ENCODE data around the gene MED13L.

The MED13L gene

DNA sequence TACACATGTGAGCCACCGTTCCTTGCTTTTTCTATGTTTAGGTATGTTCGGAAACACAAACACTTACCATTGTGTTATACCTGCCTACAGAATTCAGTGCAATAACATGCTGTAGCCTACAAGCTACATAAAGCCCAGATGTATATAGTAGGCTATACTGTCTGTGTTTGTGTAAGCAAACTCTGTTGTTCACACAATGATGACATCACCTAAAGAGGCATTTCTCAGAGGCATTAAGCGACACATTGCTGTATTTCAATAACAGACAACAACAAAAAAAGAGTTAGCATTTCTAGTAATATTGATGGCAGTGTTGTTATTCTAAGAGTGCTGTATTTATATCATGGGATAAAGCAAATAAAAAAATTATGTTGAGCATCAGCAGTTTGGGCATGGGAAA, 70.2 kb downstream of the MED13L start:
- no peak for DNase-seq

DNA sequence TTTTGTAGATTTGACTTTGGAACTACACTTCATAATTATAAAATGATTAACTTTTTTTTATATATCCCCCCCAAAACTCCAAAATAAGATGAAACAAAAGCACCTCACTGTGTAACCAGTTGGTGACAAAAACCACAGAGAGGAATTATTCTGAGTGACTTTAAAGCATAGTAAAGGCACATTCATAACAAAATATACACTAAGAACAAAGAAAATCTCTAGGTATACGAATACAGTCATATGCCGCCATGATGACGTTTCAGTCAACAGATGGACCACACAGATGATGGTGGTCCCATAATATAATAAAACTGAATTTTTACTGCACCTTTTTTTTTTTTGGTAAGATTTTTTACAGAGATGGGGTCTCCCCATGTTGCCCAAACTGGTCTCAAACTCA, 70.7 kb downstream of the MED13L start:
- DNase-seq = no peak

DNA sequence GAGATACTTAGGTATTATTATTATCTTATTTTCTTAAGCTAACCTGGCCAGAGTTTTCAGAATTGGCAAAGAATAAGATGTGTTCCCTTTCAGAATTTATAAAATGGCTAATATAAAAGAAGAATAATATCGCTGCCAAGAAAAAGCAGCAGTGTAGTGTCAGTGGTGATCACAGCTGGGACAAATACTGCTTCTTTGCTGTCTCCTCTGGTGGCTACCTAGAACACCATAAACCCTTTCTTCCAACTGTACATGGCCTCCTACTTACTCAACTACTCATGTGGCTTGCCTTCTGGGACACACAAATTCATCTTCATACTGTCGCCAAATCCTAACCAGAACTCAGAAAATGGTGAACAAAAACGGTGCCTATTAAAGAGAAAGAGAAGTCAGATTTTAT, 72.7 kb downstream of the MED13L start:
- no peak for DNase-seq

DNA sequence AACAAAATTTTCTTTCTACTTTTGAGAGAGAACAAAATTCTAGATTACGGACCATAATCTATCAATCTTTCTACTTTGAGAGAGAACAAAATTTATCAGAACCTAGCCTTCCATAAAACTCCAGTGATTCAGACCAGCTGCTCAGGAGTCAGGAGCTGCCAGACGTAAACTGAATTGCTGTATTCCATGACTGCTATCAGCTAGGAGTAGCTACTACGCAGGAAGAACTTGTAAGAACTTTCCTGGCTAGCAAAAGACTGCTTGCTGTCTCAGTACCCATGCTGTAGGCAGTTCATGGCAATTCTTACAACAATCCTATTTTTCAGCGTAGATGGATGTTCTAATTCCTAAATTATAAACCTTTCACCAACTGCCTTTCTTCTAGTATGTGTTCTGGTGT, 73.3 kb downstream of the MED13L start:
- DNase-seq = no peak

DNA sequence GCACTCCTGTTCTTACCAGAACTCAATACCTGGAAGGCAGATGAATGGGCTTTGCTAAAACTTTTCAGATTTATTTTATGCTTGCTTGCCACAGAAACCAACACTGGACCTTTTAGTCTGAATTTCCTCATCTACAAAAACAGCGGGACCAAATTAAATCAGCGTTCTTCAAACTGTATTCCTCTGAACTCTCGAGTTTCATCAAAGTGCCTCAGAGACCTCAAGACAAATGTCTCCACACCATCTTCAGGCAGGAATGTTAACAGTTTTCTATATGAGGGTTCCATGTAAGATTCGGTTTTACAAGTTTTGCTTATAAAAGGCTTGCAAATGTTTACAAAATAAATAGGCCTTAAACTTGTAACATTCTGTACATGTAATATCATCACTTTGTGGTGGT, 74.6 kb downstream of the MED13L start:
- DNase-seq = no peak

DNA sequence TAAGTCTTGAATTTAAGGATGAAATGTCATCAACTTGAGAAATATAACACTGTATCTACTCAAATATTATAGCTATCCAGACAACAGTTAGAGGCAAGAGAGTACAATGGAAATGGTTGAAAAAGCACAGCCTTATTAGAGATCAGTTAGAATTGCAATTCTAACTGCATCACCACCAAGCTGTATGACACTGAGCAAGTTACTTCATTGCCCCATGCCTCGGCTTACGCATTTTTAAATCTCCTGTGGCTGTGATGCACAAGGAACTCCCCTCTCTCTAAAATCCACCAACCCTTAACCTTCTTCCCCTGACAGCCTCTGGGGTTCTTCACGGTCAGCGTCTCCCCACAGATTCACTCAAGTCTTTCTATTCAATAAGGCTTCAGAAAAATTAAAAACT, 75.1 kb downstream of the MED13L start:
- DNase-seq = no peak

DNA sequence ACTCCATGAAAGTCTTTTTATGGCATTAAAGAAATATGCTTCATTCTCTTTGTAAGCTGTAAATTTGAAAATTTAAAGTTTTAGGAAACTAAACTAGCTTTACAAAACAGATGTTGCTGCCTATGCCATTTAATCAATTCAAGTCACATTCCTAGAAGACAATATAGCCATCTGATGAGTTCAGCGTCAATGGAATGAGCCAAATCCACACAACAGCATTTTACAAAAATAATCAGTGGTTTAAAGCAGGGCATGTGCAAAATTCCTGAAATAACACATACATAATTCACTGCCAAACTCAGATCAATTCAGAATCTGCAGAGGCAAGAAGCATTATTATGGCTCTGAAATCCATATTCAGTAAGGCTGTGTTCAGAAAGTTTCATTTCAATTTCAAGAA, 75.6 kb downstream of the MED13L start:
- DNase-seq = no peak

DNA sequence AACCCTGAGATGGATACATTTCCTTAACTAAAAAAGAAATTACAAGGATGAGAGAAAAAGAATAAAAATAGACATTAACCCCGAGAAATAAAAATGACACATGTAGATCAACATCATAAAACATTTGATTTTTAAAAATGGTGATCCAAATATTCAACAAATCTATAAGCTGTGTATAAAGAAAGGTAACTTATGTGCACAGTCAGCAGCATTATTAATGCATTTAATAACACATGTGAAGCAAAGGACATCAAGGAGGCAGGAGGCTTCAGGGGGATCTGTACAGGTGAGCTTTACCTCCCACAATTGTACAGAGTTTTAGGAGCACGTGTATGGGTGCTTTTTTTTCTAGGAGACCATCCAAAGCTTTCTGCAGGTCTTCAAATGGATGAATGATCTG, 76.1 kb downstream of the MED13L start:
- DNase-seq = no peak

DNA sequence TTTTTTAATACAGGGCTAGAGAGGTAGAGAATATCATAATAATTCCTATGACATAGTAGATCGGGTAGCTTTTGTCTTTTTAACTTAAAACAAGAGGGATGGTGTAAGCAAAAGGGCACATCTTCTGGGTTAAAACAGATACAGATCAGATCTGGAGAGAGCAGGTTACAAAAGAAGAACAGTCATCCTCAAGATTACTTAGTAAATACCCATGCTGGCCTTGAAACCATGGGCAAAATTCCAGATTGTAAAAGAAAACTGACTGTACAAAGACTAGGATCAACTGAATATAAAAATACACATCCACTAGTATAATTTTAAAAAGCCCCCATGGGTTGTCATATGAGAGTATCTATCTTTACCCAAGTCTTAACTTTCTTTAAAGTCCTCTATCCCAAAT, 76.7 kb downstream of the MED13L start:
- no peak for DNase-seq

DNA sequence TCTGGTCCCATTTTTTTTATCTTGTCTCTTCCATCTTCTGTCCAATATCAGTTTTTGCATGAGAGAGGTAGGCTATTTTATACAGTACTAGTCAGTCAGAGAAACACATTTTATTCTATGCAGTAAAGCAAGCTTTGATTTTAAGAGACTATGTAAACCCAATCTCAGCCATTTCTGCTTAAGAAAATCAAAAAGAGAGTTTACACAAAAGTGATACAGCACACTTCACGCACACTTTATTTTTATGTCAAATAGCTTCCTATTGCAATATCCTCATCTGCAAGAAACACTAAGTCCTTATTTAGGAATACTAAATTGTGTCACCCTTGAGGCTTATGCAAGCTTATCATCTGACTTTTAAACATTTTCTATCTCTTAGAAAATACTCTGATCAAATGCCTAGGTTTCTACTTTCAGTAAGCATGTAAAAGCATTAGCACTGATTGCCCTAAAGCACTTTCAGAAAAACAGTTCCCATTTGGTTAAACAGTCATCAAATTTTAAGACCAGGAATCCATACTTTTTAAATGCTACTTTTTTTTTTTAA, 78.3 kb downstream of the MED13L start:
- no peak for DNase-seq

DNA sequence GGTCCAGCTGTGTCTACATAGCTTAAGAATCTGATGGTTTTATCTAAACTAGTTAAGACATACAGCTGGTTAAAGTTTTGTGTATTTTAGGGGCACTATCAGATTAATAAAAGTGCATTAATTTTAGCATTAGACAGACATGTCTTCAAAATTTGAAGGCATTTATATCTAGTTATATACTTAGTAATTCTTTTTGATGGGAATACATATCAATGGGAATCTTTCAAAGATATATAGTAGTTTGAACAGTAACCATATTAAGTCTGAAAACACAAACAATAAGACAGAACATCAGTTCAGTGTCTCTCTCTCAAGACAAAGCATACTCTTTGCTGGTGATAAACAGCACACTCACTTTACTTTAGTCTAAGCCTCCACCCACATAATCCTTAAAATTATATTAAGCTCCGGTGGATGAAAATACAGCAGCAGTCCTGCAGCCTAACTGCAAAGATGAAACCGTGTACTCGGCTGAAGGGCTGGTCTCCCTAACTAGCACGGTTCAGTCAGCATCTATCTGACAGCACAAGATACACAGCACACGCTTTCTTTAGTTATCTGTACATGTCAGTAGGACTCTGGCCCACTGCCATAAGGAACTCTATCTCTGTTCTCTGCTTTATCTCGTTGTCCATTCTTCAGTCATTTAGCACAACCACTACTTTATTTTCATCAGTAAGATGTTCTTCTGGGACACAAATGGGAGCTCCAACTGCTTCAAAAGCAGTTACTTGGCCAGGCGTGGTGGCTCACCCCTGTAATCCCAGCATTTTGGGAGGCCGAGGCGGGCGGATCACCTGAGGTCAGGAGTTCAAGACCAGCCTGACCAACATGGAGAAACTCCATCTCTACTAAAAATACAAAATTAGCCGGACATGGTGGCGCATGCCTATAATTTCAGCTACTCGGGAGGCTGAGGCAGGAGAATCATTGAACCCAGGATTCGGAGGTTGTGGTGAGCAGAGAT, 80.5 kb downstream of the MED13L start:
- DNase-seq = no peak

DNA sequence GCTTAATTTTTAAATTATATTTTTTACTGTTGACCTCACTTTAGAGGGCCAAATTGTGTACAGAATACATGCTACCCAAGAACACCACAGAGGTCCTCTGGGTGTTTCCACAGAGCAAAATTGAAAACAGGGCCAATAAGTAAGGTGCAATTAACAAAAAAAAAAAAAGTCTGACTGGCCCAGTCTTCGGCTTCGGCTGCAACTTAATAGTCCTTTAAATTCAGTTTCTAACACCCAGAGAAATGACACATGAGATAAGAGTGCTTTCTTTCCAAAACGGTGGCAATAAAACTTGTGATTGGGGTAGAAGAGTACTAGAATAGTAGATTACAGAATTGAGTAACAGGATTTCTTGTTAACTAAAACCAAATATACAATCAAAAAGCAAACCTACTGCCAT, 81.3 kb downstream of the MED13L start:
- DNase-seq = no peak

DNA sequence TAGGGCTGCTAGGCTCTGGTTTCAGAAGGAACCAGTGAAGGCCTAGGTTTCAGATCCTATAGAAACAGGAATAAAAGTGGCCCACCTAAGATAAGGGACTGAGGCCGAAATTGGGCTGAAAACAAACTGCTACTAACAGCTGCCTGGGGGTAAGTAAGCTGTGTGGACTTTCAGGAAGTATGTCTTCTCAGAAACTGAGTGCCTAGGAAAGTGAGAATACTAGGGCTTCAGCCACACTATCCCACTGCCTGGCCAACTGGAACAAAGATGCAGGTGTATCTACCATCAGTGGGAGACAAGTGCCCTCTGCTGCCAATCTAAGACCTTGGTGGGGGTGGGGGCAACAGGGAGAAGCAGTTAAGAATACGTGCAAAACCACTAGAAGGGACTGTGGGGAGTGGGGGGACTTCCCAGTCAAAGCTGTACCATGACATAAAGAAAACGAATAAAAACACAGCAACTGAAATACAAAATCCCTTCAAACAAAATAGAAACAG, 82.5 kb downstream of the MED13L start:
- peak; percentile 71 for DNase-seq

DNA sequence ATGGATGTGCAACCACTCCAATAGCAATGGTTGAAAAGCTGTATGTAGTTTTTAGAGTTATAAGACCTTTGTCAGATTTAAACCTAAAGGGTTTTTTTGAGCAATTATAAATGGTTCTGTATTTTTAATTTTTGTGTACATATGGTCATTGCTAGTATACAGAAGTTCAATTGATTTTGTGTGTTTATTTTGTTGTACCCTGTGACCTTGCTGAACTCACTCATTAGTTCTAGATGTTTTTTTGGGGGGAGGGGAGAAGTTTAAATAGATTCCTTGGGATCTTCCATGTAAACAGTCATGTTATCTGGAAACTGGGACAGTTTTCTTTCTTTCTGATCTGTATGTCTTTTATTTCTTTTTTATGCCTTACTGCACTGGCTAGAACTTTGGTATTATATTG, 87.8 kb downstream of the MED13L start:
- no peak for DNase-seq

DNA sequence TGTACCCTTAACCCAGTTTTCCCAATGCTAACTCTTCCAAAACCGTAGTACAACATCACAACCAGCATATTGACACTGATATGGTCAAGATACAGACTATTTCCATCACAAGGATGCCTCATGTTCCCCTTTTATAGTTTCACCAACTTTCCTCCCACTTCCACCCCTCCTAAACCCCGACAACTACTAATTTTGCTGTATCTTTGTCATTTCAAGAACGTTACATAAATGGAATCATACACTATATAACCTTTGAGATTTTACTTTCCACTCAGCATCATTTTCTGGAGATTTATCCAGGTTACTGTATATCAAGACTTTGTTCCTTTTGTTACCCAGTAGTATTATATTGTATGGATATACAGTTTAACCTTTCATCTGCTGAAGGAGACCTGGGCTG, 88.9 kb downstream of the MED13L start:
- no peak for DNase-seq

DNA sequence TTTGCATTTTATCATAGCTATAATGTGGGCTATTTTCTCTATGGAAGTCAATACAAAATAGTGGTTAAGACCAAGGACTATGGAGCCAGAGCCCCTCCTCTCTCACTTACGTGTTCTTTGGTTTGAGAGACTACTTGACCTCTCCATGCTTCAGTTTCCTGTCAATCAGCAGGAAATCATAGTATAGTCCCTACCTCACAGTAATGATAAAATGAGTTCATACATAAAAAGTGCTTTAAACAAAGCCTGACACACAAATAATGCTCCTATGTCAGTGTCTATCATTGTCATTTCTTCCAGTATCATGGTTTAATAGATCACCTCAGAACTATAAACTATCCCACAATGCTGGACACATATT, 90.4 kb downstream of the MED13L start:
- no peak for DNase-seq

DNA sequence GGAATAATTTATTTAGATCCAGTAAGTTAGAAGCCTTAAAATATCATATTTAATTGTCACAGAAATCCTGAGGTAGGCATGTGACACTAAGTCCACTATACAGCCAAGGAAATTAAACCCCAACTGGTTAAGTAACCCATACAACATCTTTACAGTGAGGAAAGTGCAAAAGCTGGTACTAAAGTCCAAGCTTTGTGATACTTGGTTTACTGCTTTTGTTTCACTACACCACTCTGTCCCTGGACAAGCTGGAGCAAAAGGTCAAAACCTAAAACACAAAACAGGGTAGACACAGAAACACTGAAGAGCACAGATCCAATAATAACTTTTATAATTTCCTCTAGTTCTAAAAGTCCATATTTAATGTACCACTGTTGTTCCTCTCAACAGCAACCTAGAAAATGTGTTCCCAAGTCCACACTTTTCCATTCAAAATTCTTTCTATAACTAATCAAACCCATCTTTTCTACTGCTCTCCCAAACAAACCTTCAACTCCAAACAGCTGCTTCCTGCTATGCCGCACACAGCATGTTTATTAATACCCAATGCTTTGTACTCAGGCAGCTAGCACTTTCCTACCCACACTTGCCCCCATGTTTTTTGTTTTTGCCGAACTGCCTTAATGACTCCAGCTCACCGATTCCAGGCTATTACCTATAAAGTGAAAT, 90.9 kb downstream of the MED13L start:
- no peak for DNase-seq

DNA sequence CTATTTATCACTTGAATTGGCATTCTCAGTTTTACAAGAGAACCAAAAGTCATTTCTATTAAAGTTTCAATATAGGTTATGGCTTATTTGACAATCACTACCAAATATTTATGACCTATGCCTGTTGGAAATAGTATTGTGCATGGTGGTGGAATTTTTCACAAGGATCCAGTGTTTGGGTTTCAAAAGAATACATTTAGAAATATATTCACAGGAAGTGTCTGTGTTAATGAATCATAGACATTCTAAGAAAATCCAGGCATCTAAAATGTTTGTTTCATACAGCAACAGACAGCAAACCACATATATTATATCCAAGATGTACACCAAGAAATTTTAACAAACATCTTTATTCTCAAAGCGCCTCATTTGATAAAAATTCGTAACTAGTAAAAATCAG, 92.7 kb downstream of the MED13L start:
- DNase-seq = no peak

DNA sequence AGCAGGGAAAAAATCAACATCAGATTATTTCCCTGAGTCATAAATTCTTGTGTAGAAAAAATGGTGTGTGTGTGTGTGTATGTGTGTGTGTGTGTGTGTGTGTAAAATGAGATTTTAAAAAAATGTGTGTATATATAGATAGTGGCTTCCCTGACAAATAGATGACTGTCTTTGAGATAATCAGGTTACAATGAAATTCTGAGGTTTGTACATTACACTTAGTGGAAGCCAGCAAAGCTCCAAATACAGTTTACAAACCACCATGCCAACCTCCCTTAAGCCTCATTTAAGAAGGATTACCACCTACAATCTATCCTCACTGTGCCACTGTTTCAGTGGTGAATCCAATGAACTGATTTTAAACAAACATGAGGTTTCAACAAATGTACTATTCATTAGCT, 93.8 kb downstream of the MED13L start:
- no peak for DNase-seq

DNA sequence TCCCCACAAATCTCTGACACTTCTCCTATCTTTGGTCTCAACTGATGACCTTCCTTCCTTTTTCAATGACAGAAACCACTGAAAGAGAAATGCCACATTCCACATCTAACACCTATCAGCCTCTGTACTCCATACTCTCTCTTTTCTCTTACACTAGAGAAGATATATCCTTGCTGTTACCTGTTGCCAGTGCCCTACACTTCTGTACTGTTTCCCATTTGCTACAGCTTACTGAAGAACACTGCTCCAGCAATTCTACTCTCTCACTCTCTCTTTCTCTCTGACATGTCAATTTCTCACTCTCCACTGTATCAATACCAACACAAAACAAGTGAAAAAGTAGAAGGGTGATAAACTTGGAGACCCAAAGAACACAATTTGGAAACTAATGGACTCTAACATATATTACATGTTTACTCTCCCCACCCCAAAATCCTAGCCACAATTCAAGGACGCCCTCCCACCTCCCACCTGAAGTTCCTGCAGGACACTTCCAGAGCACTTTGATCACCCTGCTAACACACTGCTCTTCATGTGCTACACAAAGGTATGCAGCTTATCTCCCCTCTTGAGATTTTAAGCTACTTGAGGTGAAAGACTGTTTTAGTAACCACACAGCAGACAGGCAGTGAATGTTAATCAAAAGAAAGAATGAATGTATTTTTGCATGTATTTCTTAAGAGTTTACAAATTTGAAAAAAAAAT, 95.0 kb downstream of the MED13L start:
- no peak for DNase-seq

DNA sequence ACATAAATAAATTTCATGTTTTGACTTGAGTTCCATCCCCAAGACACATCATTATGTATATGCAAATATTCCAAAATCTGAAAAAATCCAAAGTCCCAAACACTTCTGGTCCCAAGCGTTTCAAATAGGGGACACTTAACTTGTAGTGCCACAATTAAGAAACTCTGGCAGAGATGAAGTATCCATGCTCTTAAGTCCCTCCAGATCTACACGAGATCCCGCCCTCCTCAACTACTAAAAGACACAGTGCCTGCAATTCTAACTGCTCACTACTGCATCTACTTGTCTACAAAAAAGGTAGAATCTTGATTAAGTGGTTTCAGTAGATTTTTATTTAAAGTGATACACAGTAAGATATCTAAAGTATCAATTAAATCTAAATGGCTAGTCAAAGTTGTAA, 97.0 kb downstream of the MED13L start:
- no peak for DNase-seq

DNA sequence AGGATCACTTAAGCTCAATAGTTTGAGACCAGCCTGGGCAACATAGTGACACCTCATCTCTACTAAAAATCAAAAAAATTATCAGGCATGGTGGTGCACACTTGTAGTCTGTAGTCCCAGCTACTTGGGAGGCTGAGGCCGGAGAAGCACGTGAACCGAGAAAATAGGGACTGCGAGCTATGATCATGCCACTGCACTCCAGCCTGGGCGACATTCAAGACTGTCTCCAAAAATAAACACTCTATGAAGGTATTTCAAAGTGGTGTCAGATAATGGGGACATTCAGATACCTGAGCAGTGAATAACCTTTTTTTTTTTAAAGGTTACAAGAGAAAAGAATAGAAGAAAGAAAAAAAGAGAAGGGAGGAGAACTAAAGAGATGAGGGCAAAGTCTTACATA, 98.1 kb downstream of the MED13L start:
- no peak for DNase-seq

DNA sequence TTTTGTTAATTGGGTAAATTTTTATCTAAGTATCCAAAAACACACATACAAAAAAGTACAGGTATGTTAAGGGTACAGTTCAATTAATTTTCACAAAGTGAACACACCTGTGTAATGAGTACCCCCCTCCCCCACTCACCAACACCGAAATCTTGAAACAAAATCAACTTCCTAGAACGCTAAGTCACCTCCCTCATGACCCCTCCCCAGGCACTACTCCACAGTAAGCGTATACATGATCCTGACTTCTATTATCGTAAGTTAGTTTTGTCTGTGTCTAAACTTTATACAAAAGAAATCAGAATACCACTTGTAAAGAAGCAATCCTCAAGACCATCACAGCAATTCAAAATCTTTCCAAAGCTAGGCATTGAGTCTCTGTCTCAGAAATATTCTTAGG, 100.5 kb downstream of the MED13L start:
- DNase-seq = no peak

DNA sequence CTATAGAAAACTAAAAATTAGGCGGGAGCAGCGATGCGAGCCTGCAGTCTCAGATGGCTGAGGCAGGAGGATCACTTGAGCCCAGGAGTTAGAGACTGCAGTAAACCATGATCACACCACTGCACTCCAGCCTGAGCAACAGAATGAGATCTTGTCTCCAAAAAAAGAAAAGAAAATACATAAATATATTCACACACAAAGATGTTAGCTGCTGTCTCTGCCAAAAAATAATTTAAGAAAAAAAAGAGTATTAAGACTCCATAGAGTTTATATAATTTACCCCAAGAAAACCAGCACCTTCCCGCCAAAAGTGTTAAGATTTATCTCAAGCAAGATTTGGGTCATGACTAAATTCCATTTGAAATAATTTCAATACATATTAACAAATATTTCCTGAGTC, 102.6 kb downstream of the MED13L start:
- DNase-seq = no peak

All from CD4-positive, alpha-beta T cell treated with Interleukin-15 for 1 hour (primary cell).